ENCODE measurements around the gene TTC23L.

GRCh38 chr5:34903260-34903659 lies 64.3 kb downstream of the TTC23L start:
- TF ChIP-seq POLR2A (IDR thresholded peaks at IDR 0.05; ENCODE audit: low read length) (no peak), GATA1 (IDR thresholded peaks at IDR 0.05; ENCODE audit: low read depth, low read length) (no peak)
